Inflammatory macrophage treated with lipopolysaccharide for 1 hour (primary cell): Measurements from ENCODE around the gene LCN6.

Source experiments
- DNase-seq, 2 donors: peaks; one replicate each; pipeline ENCODE4 v3.0.0-alpha.2; 2020 to 2022

LCN6 gene

DNA sequence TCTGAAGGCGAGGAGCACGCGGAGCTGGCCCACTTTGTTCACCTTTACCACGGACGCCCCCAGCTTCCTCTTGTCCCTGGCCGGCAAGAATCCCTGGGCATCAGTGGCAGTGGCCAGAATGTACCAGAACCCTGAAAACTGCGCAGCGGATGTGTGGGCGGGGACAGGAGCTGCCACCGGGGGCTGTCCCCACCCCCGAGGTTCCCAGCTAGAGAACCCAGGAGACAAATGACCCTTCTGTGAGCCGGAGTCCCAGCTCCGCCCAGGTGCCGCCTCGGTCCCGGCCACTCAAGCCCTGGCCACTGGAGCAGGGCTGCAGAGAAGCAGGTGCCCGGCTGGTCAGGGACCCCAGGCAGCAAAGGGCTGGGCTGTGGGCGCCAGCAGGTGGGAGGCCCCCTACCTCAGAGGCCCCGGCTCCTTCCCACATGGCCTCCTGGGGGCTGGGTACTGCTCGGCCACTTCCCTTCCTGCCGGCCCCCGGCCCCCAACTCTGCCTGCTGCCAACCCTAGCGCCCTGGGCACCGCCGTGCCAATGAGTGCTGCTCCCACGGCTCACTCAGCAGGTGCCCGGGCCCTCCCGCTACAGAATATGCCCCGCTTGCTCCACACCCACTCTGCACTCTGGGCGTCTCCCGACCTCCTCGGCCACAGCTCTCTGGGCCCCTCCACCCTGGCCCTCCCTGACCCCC lies 6.3 kb downstream of the LCN6 start:
- DNase-seq, result peak; percentile 70 to 89

DNA sequence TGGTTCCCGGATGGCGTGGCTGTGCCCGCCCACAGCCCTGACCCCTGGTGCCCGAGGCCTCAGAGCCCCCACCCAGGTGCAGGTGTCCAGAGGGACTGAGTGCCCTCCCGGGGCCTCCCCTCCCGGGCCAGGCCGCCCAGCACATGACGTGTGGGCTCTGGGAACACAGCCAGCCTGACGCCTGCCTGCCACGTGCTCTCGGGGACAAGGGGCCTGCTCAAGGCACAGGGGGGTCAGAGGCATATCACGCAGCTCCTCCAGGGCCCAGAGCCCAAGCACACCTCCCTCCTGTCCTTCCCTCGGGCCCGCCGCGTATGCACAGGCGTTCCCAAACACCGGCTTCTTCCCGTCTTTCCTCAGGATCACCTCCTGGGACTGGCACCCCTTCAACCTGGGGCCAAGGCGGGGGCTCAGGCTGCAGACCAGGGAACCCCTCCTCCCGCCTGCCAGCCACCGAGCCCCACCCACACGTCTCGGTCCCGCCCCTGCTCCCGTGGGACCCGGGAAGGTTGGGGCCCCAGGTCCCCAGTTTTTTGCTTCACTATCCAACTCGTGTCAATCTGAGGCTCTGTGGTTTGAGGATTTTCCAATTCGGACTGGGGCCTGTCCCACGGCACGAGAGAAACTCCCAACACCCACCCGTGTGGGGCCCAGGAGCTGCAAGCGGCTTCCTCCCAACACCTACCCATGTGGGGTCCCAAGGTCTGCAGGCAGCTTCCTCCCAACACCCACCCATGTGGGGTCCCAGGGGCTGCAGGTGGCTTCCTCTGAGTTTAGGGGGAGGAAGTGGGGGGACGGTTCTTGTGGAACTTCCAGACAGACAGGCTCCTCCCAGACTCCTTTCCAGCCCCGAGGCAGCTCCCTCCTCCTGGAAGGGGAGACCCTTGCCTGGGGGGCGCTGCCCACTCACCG lies 7.1 kb downstream of the LCN6 start:
- DNase-seq, result peak; percentile 28 to 67

DNA sequence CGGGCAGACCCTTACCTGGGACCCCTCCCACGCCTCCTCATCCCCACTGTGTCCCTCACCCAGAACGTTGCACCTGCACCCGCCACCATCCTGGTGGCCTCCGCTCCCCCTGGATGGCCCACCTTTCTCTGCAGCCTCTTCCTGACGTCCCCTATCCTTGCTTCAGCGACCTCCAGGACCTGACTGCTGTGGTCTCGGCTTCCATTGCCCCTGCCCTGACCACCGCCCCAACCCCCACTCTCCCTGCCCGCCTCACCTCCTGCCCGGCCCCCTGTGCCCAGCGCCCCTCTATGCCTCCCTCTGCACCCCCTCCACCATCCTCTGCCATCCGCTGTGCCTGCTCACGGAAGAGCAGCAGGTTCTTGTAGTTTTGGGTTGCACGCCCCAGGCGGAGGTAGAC lies 7.8 kb downstream of the LCN6 start:
- DNase-seq, result no peak

DNA sequence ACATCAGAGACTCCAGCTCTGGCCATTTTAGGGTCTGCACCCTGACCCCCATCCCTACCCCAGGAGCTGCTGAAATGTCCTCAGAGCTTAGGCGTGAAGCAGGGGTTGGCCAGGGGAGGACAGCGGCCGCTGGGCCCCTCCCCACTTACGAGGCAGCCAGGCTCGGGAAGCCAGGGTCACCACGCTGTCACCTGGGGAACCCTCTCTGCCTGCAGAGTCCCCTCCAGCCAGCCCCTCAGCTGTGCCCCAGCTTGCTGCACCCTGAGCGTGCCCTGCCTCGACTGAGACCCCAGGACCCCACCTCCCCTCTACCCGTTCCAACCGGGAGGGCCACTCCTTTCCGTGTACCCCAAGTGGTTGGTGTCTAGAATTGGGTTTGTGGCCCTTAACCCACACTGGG lies 8.3 kb downstream of the LCN6 start:
- DNase-seq, result no peak

DNA sequence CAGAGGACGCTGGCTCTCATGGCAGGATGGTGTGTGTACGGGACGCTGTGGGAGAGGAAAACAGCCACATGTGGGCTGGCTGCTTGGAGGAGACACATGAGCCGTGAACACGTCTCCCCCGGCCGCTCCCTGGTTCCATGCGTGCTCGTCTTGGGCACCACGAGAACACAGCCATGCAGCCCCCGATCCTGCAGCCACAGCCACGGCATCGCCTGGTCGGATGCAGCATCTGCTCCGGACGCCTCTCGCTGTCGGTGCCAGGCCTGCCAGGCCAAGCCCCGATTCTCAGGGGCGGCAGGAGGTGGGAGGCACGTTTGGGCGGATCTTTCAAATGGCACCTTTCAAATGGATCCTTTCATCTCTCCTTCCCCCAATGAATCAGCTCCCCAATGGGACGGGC lies 8.8 kb downstream of the LCN6 start:
- DNase-seq, result no peak

DNA sequence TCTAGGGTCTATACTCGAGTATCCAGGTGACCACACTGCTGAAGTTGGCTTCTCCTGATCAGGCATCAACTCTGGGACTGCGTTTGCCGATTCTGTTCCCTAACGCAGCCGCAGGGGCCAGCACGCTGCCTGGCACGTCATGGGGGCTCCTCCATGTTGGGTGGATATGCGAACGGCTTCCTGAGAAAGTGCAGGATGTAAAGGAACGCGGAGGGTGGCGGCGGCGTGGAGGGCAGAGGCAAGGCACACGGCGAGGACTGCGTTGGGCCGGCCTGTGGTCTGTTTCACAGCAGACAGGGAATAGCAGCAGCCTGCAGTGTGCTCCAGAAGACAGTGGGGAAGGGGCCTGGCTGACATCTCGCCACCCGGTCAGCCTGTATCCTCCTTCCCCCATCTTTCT lies 9.4 kb downstream of the LCN6 start:
- DNase-seq, result no peak

DNA sequence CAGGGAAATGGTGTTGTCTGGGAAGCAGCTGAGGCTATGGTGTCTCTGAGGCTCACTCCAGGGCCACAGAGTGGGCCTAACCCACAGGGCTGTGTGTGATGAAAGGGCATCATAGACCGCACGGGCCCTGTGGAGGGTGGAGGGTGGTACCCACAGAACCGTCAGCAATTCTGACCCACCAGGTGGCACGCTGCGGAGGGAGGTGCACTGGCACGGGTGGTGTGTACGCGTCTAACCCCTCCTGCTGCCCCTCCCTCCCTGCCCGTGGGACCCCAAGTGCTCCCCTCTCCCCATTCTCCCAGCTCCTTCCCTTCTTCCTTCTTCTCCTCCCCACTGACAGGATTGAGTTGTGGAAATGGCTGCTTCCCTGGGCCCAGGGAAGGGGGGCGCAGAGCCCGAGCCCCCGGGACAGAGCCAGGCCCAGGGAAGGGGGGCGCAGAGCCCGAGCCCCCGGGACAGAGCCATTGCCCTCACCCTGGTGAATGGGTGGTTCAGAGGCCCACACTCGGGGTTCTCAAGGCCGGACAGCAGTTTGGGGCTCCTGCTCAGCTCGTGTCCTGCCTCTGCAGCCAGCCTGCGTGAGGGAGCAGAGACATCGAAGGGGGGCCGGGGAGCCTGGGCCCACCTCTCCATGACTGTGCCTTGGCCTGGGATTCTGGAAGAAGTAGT lies 12.4 kb downstream of the LCN6 start:
- DNase-seq, result no peak

DNA sequence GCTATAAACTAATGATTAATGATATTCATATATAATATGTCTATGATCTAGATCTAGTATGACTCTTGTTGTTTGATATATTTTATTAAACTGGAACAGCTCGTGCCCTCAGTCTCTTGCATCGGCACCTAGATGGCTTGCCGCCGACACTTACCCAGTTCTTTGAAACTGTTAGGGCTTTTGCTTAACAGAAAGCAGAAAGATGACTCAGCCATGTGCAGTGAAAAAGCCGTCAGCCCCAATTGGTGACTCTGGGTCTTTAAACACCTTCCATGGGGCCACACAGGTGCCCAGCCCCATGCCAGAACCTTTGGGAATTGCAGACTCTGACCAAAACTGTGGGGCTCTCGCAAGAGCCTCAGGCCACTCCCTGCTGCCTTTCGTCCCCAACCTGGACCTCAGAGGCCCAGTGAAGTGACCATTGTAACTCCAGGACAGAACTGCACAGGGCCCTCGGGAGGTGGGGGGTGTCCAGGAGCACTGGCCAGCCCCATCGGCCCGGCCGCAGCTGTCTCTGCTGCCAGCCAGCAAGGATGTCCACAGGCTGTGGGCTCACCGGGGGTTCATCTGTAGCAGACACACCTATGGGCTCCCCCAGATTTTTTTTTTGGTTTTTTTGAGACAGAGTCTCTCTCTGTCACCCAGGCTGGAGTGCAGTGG lies 13.4 kb downstream of the LCN6 start:
- no peak for DNase-seq

DNA sequence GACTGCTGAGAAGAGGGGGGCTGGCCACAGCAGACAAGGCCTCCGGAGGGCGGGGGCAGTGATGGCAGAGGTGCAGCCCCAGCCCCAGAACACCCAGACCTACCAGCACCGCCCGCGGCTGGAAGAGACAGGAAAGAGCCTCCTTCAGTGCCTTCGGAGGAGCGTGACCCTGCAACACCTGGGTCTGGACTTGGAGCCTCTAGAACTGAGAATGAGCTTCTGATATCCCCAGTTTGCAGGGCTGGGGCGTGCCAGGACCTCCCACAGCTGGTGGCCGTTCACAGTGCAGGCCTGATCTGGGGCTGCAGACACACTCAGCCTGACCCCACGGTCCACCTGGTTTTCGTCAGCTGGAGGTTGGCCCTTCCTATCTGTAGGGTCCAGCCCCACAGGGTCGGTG lies 14.7 kb downstream of the LCN6 start:
- no peak for DNase-seq

DNA sequence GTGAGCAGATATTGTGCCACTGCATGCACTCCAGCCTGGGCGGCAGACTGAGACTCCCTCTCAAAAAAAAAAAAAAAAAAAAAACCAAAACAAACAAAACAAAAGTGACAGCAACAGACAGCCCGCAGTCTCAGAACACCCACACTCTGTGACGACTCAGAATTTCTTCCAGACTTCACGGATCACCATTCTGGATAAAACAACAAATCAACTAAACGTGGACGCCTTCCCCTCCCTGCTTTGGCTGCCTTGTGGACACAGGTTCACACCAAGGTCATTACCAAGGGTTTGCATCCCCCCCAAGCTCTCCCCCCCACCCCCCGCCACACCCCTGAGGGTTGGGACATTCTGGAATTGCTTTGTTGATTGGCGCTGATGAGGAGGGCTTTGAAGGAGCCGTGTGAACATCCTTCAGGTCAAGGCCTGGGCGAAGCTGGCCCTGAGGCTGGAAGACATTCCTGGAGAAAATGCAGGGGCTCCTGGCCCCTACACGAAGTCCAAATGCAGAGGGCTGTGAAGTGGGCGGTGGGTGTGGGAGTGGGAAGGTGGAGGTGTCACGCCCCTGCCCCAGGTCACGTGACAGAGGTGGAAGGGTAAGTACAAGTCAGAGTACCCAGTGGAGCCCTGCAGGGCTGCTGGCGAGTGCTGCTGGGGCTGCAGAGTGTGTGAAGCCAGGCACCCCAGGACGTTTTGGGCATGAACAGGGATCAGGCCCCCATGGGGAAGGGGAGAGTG lies 15.7 kb downstream of the LCN6 start:
- DNase-seq, result no peak

DNA sequence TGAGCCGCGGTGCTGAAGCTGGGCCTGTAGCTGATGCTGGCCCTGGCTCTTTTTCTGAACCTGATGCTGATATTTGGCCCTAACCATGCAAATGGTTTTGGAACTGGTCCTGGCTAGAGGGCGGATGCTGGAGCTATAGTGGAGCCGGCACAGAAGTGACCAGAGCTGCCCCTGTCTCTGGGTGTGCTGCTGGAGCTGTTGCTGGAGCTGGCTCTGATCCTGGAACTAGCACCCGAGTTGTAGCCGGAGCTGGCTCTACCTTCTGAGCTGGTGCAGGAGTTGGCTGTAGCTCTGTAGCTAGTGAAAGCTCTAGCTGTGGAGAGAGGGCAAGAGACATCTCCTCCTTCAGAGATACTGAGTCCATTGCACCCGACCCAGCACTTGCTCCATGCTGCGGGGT lies 18.4 kb downstream of the LCN6 start:
- DNase-seq, result no peak

DNA sequence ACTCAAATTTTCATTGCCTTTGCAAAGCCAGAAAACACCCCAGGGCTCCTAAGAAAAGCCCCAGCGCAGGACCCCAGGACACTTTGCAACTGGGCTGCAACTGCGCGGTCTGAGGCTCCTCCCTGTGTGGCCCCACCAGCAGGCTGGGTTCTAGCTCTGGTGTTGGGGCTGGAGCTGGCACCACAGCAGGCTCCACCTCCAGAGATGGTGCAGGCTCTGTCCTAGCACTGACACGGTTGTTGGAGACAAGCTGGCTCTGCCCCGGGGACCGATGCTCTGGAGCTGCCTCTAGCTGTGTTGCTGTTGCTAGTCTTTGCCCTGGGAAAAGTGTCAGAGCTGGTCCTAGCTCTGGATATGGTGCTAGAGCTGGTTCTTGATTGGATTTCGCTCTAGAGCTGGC lies 19.2 kb downstream of the LCN6 start:
- no peak for DNase-seq

DNA sequence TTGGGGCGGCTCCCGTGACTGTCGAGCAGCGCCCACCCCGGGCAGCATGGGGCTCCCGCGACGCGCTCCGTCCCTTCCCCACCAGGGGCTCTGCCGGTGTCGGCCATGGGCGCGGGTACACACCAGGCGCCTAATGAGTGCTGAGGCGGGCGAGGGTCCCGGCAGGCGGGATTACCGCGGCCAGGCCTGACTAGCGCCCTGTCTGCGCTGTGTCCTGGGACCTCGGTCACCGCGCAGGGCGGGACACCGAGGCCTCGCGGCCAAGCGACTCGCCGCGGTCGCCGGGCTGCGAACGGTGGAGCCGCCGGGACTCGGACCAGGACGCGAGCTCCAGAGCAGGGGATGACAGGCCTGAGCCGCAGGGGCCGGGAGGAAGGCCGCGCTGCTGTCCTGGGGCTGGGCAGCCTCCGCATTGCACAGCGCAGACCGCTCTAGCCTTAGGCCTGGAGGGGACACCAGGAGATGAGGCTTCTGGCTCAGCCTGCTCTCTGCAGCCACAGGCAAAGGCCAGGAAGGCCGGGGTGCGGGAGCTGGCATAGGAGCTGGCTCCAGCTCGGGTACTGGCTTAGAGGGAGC lies 19.7 kb downstream of the LCN6 start:
- DNase-seq, result no peak

DNA sequence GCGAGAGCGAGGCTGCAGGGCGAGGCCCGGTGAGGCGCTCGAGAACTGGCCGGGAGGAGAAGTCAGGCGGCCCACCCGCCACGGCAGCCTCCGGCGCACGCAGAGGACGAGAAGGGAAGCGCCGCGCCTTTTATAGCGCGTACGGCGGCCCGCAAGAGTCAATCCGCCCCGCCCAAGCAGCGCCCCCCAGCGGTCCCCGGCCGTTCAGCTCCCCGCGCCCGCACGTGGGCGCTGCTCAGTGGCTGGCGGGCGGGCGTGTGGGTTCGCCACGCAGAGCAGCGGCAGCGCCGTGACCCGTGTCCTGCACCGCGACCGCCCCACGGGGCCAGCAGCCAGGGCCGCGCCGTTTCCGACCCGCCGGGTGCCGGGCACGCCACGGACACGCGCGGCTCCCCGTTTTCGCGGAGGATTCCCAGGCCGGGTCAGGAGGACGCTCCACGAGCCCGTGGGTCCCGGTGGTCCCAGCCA lies 20.2 kb downstream of the LCN6 start:
- DNase-seq, result peak; percentile 74 to 95

DNA sequence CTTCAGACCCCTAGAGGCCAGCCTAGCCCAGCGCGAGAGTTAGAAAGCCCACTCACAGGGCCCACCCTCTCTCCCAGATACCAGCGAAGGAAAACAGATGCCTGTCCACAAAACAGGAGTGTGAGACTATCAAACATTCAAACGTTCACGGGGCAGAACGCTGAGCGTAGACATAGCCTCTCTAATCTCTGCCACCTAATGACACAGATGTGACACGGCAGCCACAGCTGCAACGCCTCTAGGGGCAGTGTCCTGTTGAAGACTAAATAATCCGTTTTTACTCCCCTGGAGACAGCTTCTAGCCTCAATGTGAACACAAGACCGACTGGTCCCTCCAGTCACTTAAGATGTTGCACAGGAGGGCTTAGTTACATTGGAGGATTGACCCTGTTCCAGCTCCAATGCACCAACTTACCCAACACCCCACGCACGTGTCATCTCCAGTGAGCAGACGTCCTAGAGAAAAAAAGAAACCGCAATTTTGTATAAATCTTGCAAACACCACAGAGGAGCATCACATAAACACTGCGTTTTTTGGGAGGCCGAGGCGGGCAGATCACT lies 21.6 kb downstream of the LCN6 start:
- DNase-seq, result peak in 1 of 2 donors; percentile 49

DNA sequence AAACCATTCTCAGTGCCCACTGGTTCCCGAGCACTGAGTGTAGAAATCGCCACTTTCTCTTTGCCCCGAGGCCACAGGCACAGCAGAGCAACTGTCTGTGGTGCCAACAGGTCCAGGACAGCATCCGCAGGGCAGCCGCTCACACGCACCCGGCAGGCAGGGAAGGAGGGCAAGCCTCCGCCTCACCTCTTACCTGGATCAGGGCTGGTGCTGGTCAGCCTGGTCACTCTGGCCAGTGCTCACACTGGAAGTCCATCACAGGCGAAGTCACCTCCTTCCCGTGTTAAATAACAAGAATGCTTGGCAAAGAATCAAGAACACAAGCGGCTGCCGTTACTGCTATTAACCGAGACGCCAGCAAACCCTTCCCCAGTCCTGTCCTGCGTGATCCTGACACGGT lies 22.2 kb downstream of the LCN6 start:
- DNase-seq, result no peak

DNA sequence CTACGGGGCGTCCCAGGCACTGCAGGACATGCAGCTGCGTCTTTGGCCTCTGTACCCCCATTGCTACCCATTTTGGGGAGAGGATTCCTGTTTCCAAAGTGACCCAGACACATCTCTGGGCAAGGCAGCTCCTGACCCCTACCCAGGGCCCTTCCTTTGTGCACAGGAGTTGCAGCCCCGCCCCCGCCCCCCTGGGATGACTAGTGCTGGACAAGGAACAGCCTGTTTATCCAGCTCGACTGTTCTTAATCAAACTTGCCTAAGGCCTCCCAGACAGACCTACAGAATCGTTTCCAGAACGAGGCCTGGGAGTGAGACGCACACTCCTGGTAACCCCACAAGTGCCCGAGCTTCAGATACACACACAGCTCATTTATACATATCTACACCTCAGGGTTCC lies 22.7 kb downstream of the LCN6 start:
- DNase-seq, result no peak

DNA sequence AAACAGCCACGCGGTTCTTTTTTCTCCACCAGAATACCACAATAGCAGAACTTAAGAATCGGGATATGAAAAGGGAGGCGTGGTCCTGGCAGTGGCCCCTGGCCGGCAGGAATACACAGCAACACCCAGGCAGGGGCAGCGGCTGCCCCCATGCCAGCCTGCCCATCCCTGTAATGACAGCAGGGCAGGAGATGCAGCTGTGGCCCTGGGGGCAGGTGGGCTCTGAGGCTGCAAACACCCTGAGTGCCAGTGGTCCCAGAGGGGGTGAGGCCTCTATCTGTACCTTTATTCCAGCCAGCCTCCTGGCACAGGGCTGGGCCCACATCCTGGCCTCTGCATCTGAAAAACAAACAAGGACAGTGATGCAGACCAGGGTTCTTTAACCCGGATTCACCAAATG lies 23.6 kb downstream of the LCN6 start:
- DNase-seq, result no peak

DNA sequence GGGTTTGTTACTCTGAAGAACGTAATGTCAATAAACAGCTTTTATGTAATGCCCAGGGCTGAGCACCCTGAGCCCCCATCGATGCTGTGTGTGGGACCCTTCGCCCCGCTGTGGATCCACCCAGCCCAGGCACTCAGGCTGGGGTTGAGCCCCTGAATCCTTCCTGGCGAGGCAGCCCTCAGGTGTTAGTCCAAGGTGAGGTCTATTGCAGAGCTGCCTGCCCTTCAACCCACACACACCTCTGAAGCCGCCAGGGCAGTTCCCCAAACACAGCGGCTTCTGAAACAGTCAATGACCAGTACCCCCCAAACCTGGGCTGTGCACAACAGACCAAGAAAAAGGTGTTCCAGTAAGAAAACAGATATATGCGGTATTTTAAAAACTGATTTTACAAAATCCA lies 24.3 kb downstream of the LCN6 start:
- no peak for DNase-seq

DNA sequence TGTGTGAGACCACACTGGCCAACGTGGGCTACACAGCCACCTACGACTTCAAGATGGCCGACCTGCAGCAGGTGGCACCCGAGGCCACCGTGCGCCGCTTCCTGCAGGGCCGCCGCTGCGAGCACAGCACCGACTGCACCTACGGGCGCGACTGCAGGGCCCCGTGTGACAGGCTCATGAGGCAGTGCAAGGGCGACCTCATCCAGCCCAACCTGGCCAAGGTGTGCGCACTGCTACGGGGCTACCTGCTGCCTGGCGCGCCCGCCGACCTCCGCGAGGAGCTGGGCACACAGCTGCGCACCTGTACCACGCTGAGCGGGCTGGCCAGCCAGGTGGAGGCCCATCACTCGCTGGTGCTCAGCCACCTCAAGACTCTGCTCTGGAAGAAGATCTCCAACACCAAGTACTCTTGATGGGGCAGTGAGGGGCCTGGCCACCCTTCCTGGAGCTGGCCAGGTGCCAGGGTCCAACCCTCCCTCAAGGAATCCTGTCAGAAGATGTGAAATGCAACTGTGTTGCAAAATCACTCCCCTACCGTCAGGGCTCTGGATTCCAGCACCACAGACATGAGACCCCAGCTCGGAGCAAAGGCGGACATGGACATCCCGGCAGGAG lies 24.9 kb downstream of the LCN6 start:
- no peak for DNase-seq

DNA sequence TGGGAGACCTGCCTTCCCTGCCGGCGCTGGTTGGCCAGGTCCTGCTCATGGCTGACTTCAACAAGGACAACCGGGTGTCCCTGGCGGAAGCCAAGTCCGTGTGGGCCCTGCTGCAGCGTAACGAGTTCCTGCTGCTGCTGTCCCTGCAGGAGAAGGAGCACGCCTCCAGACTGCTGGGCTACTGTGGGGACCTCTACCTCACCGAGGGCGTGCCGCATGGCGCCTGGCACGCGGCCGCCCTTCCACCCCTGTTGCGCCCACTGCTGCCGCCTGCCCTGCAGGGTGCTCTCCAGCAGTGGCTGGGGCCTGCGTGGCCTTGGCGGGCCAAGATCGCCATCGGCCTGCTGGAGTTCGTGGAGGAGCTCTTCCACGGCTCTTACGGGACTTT lies 25.4 kb downstream of the LCN6 start:
- DNase-seq, result no peak
